ENCODE data around the gene TMC1. TPM values are rescaled to one million over a fixed set of nuclear protein-coding genes. Genes with fewer than 3 reads are reported as not detected.
"Not testable (repeated sequence)": the region's sequence is repeated elsewhere in the genome, so short reads cannot be mapped to it uniquely, and the experiment has no call there.

The TMC1 gene
- total and polyA plus RNA-seq, 7 donors: 0.05 to 2.6 (median 0.21) TPM; not detected in 3

GRCh38 chr9:72839085-72839484 lies 317.7 kb downstream of the TMC1 start:
- H3K4me1 ChIP-seq: no peaks in the 10 kb centered on the region

GRCh38 chr9:72843520-72844439 lies 322.4 kb downstream of the TMC1 start:
- Histone ChIP-seq H3K27me3 (ENCODE audit: insufficient read depth in 3 of 3, low read length in 2 of 3) (no peaks in the 10 kb centered on the region), H3K4me1 (no peaks in the 10 kb centered on the region), H3K36me3 (ENCODE audit: insufficient read depth in 1 of 2, low read depth in 1 of 2) (no peaks in the 10 kb centered on the region), H3K4me3 (no peak overlapping the region), H3K27ac (no peak overlapping the region), H3K9me3 (peaks cover 7% of the 10 kb centered on the region)
- no peak for TF ChIP-seq CTCF (IDR thresholded peaks at IDR 0.05)
- DNase-seq (no peak), ATAC-seq (no peak)
- intact Hi-C loops (cut with DNase I): loop anchor here in 1 of 2 donors (10.0 kb wide), 1 partner anchor 341 kb away; no protein-coding TSS in a partner anchor
- 66 to 67% (median 67%) methylated on average over 9 of the region's 9 CpGs for WGBS, 3 donors

More at GRCh38 chr9:72839085-72839484, 317.7 kb downstream of the TMC1 start:
- no peak for DNase-seq
- WGBS, 3 donors: 73 to 76% (median 75%) methylated on average over 3 of the region's 3 CpGs
- H3K27ac ChIP-seq: no peak overlapping the region
- no peak overlapping the region for H3K4me3 ChIP-seq
- no peaks in the 10 kb centered on the region for H3K27me3 ChIP-seq (ENCODE audit: insufficient read depth in 3 of 3, low read length in 2 of 3)
- H3K9me3 ChIP-seq: no peaks in the 10 kb centered on the region
- intact Hi-C loops (cut with DNase I): no loop called here
- H3K36me3 ChIP-seq (ENCODE audit: insufficient read depth in 1 of 2, low read depth in 1 of 2): no peaks in the 10 kb centered on the region
- ATAC-seq: no peak
- no peak for TF ChIP-seq CTCF (IDR thresholded peaks at IDR 0.05)

- Histone ChIP-seq H3K4me1 (no peaks in the 10 kb centered on the region), H3K27me3 (ENCODE audit: insufficient read depth in 3 of 3, low read length in 2 of 3) (no peaks in the 10 kb centered on the region), H3K27ac (no peak overlapping the region), H3K4me3 (no peak overlapping the region), H3K36me3 (ENCODE audit: insufficient read depth in 1 of 2, low read depth in 1 of 2) (no peaks in the 10 kb centered on the region), H3K9me3 (peaks cover 7% of the 10 kb centered on the region)
- 86 to 96% (median 95%) methylated on average over 1 of the region's 1 CpG for WGBS, 3 donors
- no peak for ATAC-seq
- DNase-seq: no peak
- no peak for TF ChIP-seq CTCF (IDR thresholded peaks at IDR 0.05)
- intact Hi-C loops (cut with DNase I): loop anchor here in 1 of 2 donors (10.0 kb wide), 1 partner anchor 340 kb away; no protein-coding TSS in a partner anchor
These were observed 323.0 kb downstream of the TMC1 start for GRCh38 chr9:72844440-72844768.

- ATAC-seq; H3K4me1 ChIP-seq; H3K27ac ChIP-seq; H3K9me3 ChIP-seq; H3K4me3 ChIP-seq; H3K27me3 ChIP-seq (ENCODE audit: insufficient read depth in 3 of 3, low read length in 2 of 3); DNase-seq; H3K36me3 ChIP-seq (ENCODE audit: insufficient read depth in 1 of 2, low read depth in 1 of 2): not testable (repeated sequence)
- intact Hi-C loops (cut with DNase I): loop anchor here in 1 of 2 donors (10.0 kb wide), 1 partner anchor 340 kb away; no protein-coding TSS in a partner anchor
- 95 to 96% (median 95%) methylated on average over 3 of the region's 3 CpGs for WGBS, 3 donors
These were observed 323.6 kb downstream of the TMC1 start for GRCh38 chr9:72845052-72845451.

GRCh38 chr9:72850209-72850608 lies 328.8 kb downstream of the TMC1 start:
- DNase-seq; intact Hi-C loops (cut with DNase I); ATAC-seq; H3K27ac ChIP-seq; H3K4me3 ChIP-seq; H3K4me1 ChIP-seq; H3K27me3 ChIP-seq (ENCODE audit: insufficient read depth in 3 of 3, low read length in 2 of 3); H3K36me3 ChIP-seq (ENCODE audit: insufficient read depth in 1 of 2, low read depth in 1 of 2); H3K9me3 ChIP-seq: not testable (repeated sequence)
- 91 to 96% (median 94%) methylated on average over 2 to 4 of the region's 4 CpGs for WGBS, 3 donors
